Endothelial cell of umbilical vein (primary cell): ENCODE data around the gene SYT6. TPM values are rescaled to one million over a fixed set of nuclear protein-coding genes. Genes with fewer than 3 reads are reported as not detected.

Experiments used
- BruUV-seq: library from RNA; stranded (reverse); fragments of 400-500 nt; replicated peaks from 2 replicates; lab custom pipeline; 2021; lab: Mats Ljungman, UMichigan
- CTCF ChIA-PET: fragments of 300-600, 350-600 bp; sonication (Branson Sonifier 250); formaldehyde crosslinking; loops from one replicate; lab custom pipeline; 2021; ENCODE audit warnings: antibody characterized with exemption, inconsistent platforms; lab: Charles Lee
- POLR2A ChIA-PET: fragments of 300-600, 350-600 bp; sonication (Branson Sonifier 250); formaldehyde crosslinking; loops from one replicate; lab custom pipeline; 2021; ENCODE audit warnings: antibody characterized with exemption, inconsistent platforms; lab: Charles Lee
- DNase-seq: peaks from one replicate; pipeline ENCODE4 v3.0.0-alpha.2; 2011; ENCODE audit warnings: low read depth, low spot score
- FAIRE-seq: peaks from 2 replicates; lab custom pipeline; 2011; peaks lifted over from hg19 to GRCh38; lab: Jason Lieb, UNC
- H2AFZ ChIP-seq: 2 replicates; pipeline ENCODE4 v1.6.0; 2012; ENCODE audit warnings: low read depth, low read length, control low read depth, inconsistent platforms
- H3K27ac ChIP-seq: 2 replicates; pipeline ENCODE4 v1.5.1; 2011; ENCODE audit warnings: low read depth, mild to moderate bottlenecking, control low read depth, low read length, moderate library complexity; ENCODE audit not compliant: insufficient read depth
- H3K27me3 ChIP-seq, 2 experiments: 2 replicates each; pipeline versions ENCODE4 v1.6.0 to v1.6.1; 2011; ENCODE audit warnings: low read length in 2 of 2, mixed read lengths in 1 of 2; ENCODE audit not compliant: control insufficient read depth in 2 of 2, insufficient read depth in 2 of 2
- H3K36me3 ChIP-seq, 2 experiments: 2 replicates in 1 of 2; 3 replicates in 1 of 2; pipeline ENCODE4 v1.5.1; 2011; ENCODE audit warnings: low read length in 2 of 2, mild to moderate bottlenecking in 1 of 2, moderate library complexity in 1 of 2; ENCODE audit not compliant: control insufficient read depth in 2 of 2, insufficient read depth in 2 of 2; ENCODE audit errors: extremely low read depth in 1 of 2
- H3K4me1 ChIP-seq: 3 replicates; pipeline ENCODE4 v1.5.1; 2011; ENCODE audit warnings: mild to moderate bottlenecking, low read length; ENCODE audit not compliant: control insufficient read depth, insufficient read depth; ENCODE audit errors: extremely low read depth
- H3K4me2 ChIP-seq: 2 replicates; pipeline ENCODE4 v1.6.1; 2011; ENCODE audit warnings: low read length, control low read depth, mixed read lengths; ENCODE audit not compliant: insufficient read depth
- H3K4me3 ChIP-seq, 3 experiments: fragments of 200-600 bp in 1 of 3; sonication (generic), shearing (Covaris generic) in 1 of 3; replicated peaks in 1 of 3; 2 replicates each; pipeline ENCODE4 v1.5.1; 2011 to 2016; ENCODE audit warnings: control low read depth in 3 of 3, low read length in 3 of 3, mild to moderate bottlenecking in 2 of 3, inconsistent platforms in 1 of 3, low read depth in 1 of 3, moderate library complexity in 1 of 3; ENCODE audit not compliant: insufficient read depth in 1 of 3
- H3K79me2 ChIP-seq: 2 replicates; pipeline ENCODE4 v1.6.0; 2012; ENCODE audit warnings: low read length, inconsistent platforms; ENCODE audit not compliant: control insufficient read depth, insufficient read depth
- H3K9ac ChIP-seq: replicated peaks from 2 replicates; pipeline ENCODE3; 2011; ENCODE audit warnings: low read length, control low read depth; ENCODE audit not compliant: insufficient read depth; ENCODE audit errors: extremely low read depth
- H3K9me1 ChIP-seq: replicated peaks from 3 replicates; pipeline ENCODE4 v1.6.0; 2011; ENCODE audit warnings: mild to moderate bottlenecking, low read length; ENCODE audit not compliant: control insufficient read depth, insufficient read depth; ENCODE audit errors: extremely low read depth
- H3K9me3 ChIP-seq: replicated peaks from 2 replicates; pipeline ENCODE4 v1.5.1; 2012; ENCODE audit warnings: low read length, inconsistent platforms; ENCODE audit not compliant: control insufficient read depth, insufficient read depth
- H4K20me1 ChIP-seq: replicated peaks from 2 replicates; pipeline ENCODE3; 2011; ENCODE audit warnings: mild to moderate bottlenecking, low read length; ENCODE audit not compliant: control insufficient read depth, insufficient read depth; ENCODE audit errors: extremely low read depth
- EZH2 ChIP-seq: IDR thresholded peaks from 2 replicates; pipeline ENCODE4 v1.6.1; 2012; ENCODE audit warnings: borderline replicate concordance, low read depth, mild to moderate bottlenecking, moderate library complexity, low read length, inconsistent platforms; ENCODE audit not compliant: severe bottlenecking
- FOS ChIP-seq: IDR thresholded peaks from 2 replicates; pipeline ENCODE4 v1.6.1; 2011; ENCODE audit warnings: mild to moderate bottlenecking, low read length, moderate library complexity, borderline replicate concordance; ENCODE audit not compliant: insufficient read depth
- GATA2 ChIP-seq: IDR thresholded peaks from 2 replicates; pipeline ENCODE4 v1.7.0; 2011; ENCODE audit warnings: low read depth, mild to moderate bottlenecking, moderate library complexity, mixed read lengths, low read length; ENCODE audit not compliant: insufficient read length, insufficient read depth
- JUN ChIP-seq: IDR thresholded peaks from 2 replicates; pipeline ENCODE4 v1.6.1; 2011; ENCODE audit warnings: borderline replicate concordance, low read depth; ENCODE audit not compliant: insufficient read length, insufficient read depth
- MYC ChIP-seq: IDR thresholded peaks from one replicate; pipeline ENCODE4 v1.6.1; 2011; ENCODE audit warnings: mild to moderate bottlenecking, low read depth, low read length
- POLR2A ChIP-seq: IDR thresholded peaks from 2 replicates; pipeline ENCODE4 v1.6.1; 2012; ENCODE audit warnings: low read depth, mild to moderate bottlenecking, control low read depth, low read length
- POLR2AphosphoS5 ChIP-seq: IDR thresholded peaks from 2 replicates; pipeline ENCODE4 v1.6.1; 2012; ENCODE audit warnings: low read depth, mild to moderate bottlenecking, control low read depth, low read length, moderate library complexity; ENCODE audit not compliant: insufficient read depth
- dilution Hi-C: fragments of 300-500 bp; cut with MboI; formaldehyde crosslinking; loops from one replicate; pipeline ENCODE4 v1.15.0; 2019; ENCODE audit warnings: low sequenced_read_pairs; ENCODE audit not compliant: extremely low pct_ligation_motif_present
- intact Hi-C: fragments of 100-400 bp; cut with micrococcal nuclease; formaldehyde crosslinking; loops from one replicate; pipeline ENCODE4 v1.10.0; 2022
- polyA plus RNA-seq, 4 experiments: library from polyadenylated mRNA; depleted of rRNA in 3 of 4; stranded (reverse) in 3 of 4; unstranded in 1 of 4; fragments of >200 nt; gene quantifications; 2 replicates each; pipeline versions ENCODE4 v1.2.1 to v1.2.3, GENCODE V29; 2011 to 2012; ENCODE audit warnings: missing spikeins in 1 of 4
- total RNA-seq: library from RNA; stranded (reverse); gene quantifications from 2 replicates; pipeline ENCODE4 v1.2.3, GENCODE V29; 2021
- TF ChIP-seq, protein P1 (sequence below): IDR thresholded peaks from 2 replicates; pipeline ENCODE4 v1.6.1; 2011; ENCODE audit not compliant: insufficient read depth, insufficient read length

SYT6 gene
- total and polyA plus RNA-seq, 2 donors (not counting 3 experiments of a cell fraction or from before 2014, with no cell fraction given): 0.04 TPM; not detected in 1

DNA sequence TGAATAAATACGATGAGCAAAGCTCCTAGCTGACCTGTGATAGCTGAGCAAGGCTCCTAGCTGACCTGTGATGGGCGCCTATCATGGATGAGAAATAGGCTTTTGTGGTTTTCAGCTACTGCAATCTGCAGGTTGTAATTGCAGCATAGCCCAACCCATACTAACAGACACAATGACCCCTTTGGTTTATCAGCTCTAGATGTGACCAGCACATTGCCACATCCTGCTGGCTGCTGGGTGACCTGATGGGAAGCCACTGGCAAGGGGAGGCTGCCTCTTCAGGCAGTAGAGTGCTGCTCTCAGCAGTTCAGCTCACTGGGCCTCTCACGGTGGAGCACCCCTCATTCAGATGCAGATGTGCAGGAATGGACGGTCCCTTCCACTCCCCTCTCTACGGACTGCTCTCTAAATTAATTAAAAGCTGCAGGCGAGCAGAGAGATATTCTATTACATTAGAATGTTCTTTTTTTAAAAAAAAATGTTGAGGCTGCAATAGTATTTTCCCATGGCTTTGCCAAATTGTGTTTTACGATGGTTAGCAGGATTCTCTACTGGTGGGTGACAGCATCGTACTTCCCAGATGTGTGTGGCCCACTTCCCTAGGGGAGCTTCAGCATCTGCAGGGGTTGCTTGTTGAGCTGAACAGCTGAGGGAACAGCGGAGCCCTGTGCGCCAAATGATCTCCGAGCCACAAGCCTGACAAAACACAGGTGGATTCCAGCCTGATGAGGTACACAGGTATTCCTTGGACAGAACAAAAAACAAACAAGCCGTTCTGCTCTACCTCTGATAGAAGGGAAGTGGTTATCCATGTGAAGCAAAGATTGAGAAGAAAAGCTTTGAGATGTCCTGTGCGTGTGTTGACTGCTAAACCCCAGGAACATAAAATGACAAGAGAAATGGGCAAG lies 65.0 kb downstream of the SYT6 start:
- intact Hi-C loops: no loop called here
- no peak for FAIRE-seq

DNA sequence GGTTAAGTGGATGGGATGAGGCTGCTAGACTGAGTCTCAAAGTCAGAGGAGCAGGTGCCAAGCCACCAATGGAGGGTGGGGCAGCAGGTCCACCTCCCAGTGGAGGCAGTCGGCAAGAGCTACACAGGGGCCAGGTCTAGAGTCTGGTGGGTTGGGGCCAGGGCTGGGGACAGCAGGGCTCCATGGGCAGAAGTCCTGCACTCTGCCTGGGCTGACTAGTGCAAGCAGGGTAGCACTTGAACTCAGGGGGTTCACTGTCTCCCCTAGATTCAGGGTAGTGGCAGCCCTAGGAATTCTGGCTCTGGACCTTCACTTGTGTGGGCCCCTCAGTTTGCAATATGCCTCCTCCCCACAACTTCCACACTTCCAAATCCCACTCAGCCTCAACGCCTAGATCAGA lies 66.2 kb downstream of the SYT6 start:
- Histone ChIP-seq H3K27me3 (peaks cover 0 to 5% of the 10 kb centered on the region in 2 experiments), H2AFZ (no peak overlapping the region), H3K4me2 (no peak overlapping the region), H3K9me3 (no peaks in the 10 kb centered on the region), H3K4me3 (no peak overlapping the region), H3K36me3 (no peaks in the 10 kb centered on the region), H3K9me1 (no peaks in the 10 kb centered on the region), H3K27ac (no peak overlapping the region), H4K20me1 (no peaks in the 10 kb centered on the region), H3K79me2 (no peaks in the 10 kb centered on the region), H3K9ac (no peak overlapping the region), H3K4me1 (no peaks in the 10 kb centered on the region)
- no TSS peak for BruUV-seq
- FAIRE-seq: no peak
- CTCF ChIA-PET: no interaction called here
- intact Hi-C loops: no loop called here
- dilution Hi-C loops: no loop called here
- TF ChIP-seq EZH2: no peak
- DNase-seq: no peak
- POLR2A ChIA-PET: no interaction called here

More for the DNA sequence above, 65.0 kb downstream of the SYT6 start:
- dilution Hi-C loops: no loop called here
- BruUV-seq: no TSS peak
- H3K9me3 ChIP-seq: no peaks in the 10 kb centered on the region
- ChIA-PET CTCF (no interaction called here), POLR2A (no interaction called here)
- peaks cover 0 to 5% of the 10 kb centered on the region in 2 experiments for H3K27me3 ChIP-seq
- H3K9ac ChIP-seq: no peak overlapping the region
- no peaks in the 10 kb centered on the region for H3K9me1 ChIP-seq
- H3K4me1 ChIP-seq: no peaks in the 10 kb centered on the region
- no peak for TF ChIP-seq POLR2A
- no peak for TF ChIP-seq GATA2
- TF ChIP-seq MYC: no peak
- TF ChIP-seq, protein P1, sequence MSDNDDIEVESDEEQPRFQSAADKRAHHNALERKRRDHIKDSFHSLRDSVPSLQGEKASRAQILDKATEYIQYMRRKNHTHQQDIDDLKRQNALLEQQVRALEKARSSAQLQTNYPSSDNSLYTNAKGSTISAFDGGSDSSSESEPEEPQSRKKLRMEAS: no peak
- TF ChIP-seq POLR2AphosphoS5: no peak
- no peak for TF ChIP-seq FOS
- no peak for TF ChIP-seq JUN
- no peak for TF ChIP-seq EZH2
- no peaks in the 10 kb centered on the region for H3K36me3 ChIP-seq
- no peak overlapping the region for H3K27ac ChIP-seq
- DNase-seq: no peak
- H3K4me3 ChIP-seq: no peak overlapping the region
- H2AFZ ChIP-seq: no peak overlapping the region
- H4K20me1 ChIP-seq: no peaks in the 10 kb centered on the region
- no peak overlapping the region for H3K4me2 ChIP-seq
- no peaks in the 10 kb centered on the region for H3K79me2 ChIP-seq
